Right hindlimb (tissue), 1 donor: Measurements from ENCODE around the gene SMPD3.

Experiments
- DNase-seq: peaks from one replicate; pipeline ENCODE4 v3.0.0-alpha.2; 2018

The SMPD3 gene

DNA sequence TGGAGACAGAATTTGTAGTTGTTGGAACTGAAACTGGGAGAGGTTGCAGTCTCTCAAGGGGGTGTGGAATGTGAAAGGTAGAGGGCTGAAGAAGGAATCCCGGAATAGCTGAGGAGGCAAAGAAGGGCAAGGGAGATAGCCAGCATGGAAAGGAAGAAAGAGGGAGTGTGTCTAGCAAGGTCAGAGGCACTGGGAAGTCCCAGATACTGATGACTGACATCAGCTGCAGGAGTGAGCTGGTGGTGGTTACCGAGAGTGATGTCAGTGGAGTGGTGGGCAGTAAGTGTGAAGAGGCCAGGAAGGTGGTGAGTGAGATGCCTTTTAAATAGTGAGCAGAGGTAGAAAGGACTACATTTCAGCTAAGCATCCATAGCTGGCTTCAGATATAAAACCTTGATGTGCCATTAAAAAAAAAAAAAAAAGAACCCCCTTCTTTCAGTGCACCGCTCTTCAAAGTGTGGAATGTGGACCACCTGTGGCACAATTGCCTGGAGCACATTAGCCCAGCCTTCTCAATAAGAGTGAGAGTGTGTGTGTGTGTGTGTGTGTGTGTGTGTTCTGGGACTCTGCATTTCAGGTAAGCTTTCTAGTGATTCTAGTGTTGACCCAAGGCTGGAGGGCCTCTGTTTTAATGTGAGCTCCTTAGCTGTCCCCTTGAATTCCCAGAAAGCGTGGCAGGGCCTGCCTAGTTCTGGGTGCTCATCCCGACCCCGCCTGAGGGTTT lies 129.0 kb downstream of the SMPD3 start:
- no peak for DNase-seq

DNA sequence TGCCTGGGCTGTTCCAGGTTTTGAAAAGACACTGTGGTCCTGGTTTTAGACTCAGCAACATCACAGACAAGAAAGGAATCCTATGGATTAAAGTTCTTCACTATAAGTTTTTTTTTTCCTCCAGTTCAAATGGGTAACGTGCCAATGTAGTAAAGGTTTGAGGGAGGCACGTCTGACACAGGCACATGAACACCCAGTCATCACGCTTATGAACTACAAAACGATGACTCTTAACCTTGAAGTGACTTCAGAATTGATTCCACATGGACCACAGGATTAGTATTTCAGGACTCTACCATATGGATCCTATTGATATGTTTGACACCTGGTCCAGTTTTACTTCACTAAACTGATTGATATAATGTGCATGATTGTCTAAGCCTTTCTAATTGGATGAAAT lies 135.2 kb downstream of the SMPD3 start:
- DNase-seq, result no peak

- peak; percentile 95 for DNase-seq
Measured at GRCh38 chr16:68310774-68311511, 137.4 kb downstream of the SMPD3 start, which contains the start of the genes PRMT7 and SLC7A6OS. PRMT7 (plus strand) TSS chr16:68311019; CDS start chr16:68315980, 4,961 bp downstream. SLC7A6OS (minus strand) TSS chr16:68310946; CDS start chr16:68310926, 20 bp downstream.

DNA sequence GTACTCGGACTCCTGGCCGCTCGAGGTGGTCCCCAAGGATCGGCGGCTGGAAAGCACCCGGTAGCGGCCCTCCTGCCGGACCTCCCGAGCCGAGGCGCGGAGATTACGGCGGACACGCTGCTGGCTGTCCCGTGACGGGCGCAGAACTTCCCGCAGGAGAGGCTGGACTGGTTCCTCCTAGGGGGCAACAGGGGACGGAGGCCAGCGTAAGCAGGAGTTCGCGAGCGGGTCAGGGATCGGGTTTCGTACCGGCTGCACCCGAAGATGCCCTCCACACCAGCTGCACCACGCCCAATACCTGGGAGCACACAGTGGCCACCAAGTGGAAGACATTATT lies 137.9 kb downstream of the SMPD3 start:
- no peak for DNase-seq

GRCh38 chr16:68309799-68310198 lies 138.5 kb downstream of the SMPD3 start:
- no peak for DNase-seq
